ENCODE data around the gene COL9A2. TPM values are rescaled to one million over a fixed set of nuclear protein-coding genes. Genes with fewer than 3 reads are reported as not detected.

Gene COL9A2
- total RNA-seq, 2 donors from 2014 or later, result 0.59 to 1.2 TPM

DNA sequence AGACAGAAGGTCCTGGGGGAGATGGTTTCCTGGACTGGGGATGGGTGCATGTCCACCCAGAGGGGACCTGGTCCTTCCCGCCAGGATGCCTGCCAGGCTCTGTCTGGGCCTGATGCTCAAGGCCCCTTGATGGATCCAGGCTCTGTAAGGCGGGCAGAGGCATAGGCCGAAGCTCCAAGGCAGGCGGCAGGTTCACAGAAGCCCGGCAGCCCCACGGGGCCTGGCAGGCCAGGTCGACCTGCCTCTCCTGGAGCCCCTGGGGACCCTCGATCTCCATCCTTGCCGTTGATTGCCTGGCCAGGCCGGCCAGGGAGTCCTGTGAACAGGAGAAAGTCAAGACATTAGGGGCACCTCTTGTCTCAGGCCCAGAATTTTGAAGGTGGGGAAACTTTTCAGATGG, 16.0 kb downstream of the COL9A2 start:
- DNase-seq (ENCODE audit: low spot score), result no peak

DNA sequence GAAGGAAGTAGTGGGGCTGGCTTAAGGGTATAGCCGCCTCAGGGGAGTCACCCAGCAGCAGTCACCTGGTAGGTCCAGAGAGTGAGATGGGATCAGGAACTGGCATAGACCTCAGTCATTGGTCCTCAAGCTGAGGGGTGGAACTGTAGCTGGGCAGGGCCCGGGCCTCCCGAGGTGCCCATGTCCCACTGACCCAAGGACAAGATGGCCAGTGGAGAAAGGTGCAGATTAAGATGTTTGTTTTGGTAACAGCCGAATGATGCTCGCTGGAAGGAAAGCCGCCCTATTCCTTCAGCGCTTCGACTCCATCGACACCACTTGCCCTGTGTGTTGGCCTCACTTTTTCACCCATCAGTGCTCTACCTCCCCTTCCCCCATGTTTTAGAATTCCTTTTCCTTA, 16.4 kb downstream of the COL9A2 start:
- Histone ChIP-seq H3K27ac (no peak overlapping the region), H3K9me3 (no peaks in the 10 kb centered on the region), H3K4me3 (no peak overlapping the region), H3K4me1 (no peaks in the 10 kb centered on the region), H3K27me3 (no peaks in the 10 kb centered on the region), H3K36me3 (no peaks in the 10 kb centered on the region)
- TF ChIP-seq, protein P1, sequence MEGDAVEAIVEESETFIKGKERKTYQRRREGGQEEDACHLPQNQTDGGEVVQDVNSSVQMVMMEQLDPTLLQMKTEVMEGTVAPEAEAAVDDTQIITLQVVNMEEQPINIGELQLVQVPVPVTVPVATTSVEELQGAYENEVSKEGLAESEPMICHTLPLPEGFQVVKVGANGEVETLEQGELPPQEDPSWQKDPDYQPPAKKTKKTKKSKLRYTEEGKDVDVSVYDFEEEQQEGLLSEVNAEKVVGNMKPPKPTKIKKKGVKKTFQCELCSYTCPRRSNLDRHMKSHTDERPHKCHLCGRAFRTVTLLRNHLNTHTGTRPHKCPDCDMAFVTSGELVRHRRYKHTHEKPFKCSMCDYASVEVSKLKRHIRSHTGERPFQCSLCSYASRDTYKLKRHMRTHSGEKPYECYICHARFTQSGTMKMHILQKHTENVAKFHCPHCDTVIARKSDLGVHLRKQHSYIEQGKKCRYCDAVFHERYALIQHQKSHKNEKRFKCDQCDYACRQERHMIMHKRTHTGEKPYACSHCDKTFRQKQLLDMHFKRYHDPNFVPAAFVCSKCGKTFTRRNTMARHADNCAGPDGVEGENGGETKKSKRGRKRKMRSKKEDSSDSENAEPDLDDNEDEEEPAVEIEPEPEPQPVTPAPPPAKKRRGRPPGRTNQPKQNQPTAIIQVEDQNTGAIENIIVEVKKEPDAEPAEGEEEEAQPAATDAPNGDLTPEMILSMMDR (IDR thresholded peaks at IDR 0.05), result no peak
- no peak for DNase-seq (ENCODE audit: low spot score)

More for the DNA sequence above, 16.0 kb downstream of the COL9A2 start:
- TF ChIP-seq, protein P1 (IDR thresholded peaks at IDR 0.05), result no peak
- no peaks in the 10 kb centered on the region for H3K9me3 ChIP-seq
- H3K36me3 ChIP-seq, result no peaks in the 10 kb centered on the region
- H3K4me1 ChIP-seq, result no peaks in the 10 kb centered on the region
- H3K27me3 ChIP-seq, result no peaks in the 10 kb centered on the region
- no peak overlapping the region for H3K4me3 ChIP-seq
- H3K27ac ChIP-seq, result no peak overlapping the region

DNA sequence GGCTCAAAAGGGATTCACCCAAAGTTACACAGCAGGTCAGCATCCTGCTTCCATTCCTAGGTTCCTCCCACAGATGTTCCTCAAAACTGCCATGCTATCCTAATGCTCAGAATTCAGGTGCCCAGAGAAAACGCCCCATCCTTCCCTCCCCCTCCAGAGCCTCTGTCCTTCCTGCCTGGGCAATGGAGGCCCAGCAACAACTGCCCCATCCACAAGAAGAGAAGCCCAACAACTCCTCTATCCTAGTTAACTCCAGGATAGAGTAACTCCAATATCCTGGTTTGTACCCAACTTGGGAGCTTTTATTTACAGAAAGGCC, 16.9 kb downstream of the COL9A2 start:
- TF ChIP-seq, protein P1 (IDR thresholded peaks at IDR 0.05), result no peak
- Histone ChIP-seq H3K4me1 (no peaks in the 10 kb centered on the region), H3K27ac (no peak overlapping the region), H3K9me3 (no peaks in the 10 kb centered on the region), H3K27me3 (no peaks in the 10 kb centered on the region), H3K36me3 (no peaks in the 10 kb centered on the region), H3K4me3 (no peak overlapping the region)
- no peak for DNase-seq (ENCODE audit: low spot score)

DNA sequence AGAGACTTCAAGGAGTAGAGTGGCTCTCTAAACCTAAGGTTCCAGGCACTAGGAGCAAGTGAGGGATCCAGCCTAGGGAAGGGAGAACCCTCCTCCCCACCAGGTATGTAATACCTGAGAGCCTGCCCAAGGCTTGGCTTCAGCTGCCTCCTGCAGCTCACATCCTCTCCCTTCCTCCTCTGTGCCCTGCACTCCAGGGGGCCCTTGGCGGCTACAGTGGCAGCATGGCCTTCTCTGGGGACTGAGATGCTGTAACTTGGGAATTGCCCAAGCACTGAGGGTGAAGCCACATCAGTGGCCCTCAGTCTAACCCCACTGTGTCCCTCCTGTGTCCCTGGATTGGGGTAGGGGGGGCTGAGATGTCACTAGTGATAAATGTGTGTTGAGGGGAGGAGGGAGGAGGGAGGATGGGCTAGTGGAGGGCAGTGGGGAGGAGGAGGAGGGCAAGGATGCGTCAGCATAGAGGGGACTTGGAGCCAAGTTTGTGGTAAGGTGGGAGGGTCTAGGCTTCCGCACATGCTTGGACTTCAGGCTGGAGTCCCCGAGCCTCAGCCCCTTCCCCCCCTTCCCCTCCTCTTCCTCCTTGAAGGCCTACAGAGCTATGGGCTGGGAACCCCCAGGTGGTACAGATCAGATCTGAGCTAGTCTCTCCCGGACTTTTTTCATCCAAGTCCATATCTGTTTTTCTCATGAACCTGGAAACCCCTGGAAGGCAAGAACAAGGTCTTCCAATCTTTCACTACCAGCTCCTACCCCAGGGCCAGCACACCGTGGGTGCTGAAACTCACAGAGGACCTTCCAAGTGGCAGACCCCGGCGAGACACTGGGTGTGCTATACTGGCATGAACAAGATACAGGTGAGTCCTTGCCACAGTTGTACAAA, 17.5 kb downstream of the COL9A2 start:
- Histone ChIP-seq H3K9me3 (no peaks in the 10 kb centered on the region), H3K4me1 (no peaks in the 10 kb centered on the region), H3K27ac (no peak overlapping the region), H3K36me3 (no peaks in the 10 kb centered on the region), H3K27me3 (no peaks in the 10 kb centered on the region), H3K4me3 (no peak overlapping the region)
- TF ChIP-seq, protein P1 (IDR thresholded peaks at IDR 0.05), result no peak
- no peak for DNase-seq (ENCODE audit: low spot score)

DNA sequence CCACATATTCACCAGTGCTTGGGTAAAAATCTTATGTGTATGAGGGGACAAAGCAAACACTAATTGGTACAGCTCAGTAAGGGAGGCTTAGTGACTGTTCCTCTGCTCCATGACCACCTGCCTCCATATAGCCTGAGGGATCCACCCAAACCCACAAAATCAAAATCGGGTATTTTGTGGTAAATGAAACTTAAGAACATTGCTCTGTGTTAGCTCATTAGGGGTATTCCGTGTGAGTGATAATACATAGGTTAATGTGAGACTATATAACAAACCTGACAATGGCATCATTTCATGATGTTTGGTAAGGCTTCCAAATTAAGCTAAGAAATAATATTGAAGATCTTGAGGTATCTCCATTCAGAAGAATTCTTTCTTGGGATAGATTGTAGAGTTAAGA, 25.8 kb downstream of the COL9A2 start:
- Histone ChIP-seq H3K27me3 (no peaks in the 10 kb centered on the region), H3K4me3 (no peak overlapping the region), H3K36me3 (peaks cover 63% of the 10 kb centered on the region), H3K9me3 (no peaks in the 10 kb centered on the region), H3K4me1 (no peaks in the 10 kb centered on the region), H3K27ac (no peak overlapping the region)
- TF ChIP-seq, protein P1 (IDR thresholded peaks at IDR 0.05), result no peak
- DNase-seq (ENCODE audit: low spot score), result no peak

DNA sequence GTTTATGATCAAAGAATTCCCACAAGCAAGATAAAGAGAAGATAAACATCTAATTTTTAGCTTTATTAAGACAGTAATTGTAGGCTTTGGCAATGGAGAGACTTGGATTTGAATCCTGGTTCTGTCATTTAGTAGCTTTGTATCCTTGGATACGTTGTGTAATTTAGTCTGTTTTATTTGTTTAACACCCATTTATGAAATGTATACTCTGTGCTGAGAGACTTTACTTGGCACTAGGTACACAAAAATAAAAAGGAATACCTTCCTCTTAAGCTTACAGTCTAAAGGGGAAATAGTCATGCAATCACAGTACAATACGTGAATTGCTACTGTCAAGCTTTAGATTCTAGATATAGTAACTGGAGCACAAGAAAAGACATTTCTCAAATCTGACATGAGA, 35.2 kb downstream of the COL9A2 start:
- DNase-seq (ENCODE audit: low spot score), result no peak
- no peak overlapping the region for H3K27ac ChIP-seq
- no peak overlapping the region for H3K4me3 ChIP-seq
- no peaks in the 10 kb centered on the region for H3K27me3 ChIP-seq
- H3K9me3 ChIP-seq, result no peaks in the 10 kb centered on the region
- H3K36me3 ChIP-seq, result peaks cover 17% of the 10 kb centered on the region
- H3K4me1 ChIP-seq, result no peaks in the 10 kb centered on the region
- TF ChIP-seq, protein P1 (IDR thresholded peaks at IDR 0.05), result no peak
